ENCODE measurements around the gene RAB1B.
"Not testable (repeated sequence)": the region's sequence is repeated elsewhere in the genome, so short reads cannot be mapped to it uniquely, and the experiment has no call there.

RAB1B gene

GRCh38 chr11:66271816-66272215, 3.4 kb downstream of the RAB1B start:
- DNase-seq (ENCODE audit: low read depth in 2 of 2) = no peak
- H3K4me3 ChIP-seq (replicated peaks in 1 of 2; ENCODE audit: low read depth in 2 of 2, low read length in 2 of 2) = no peak overlapping the region

GRCh38 chr11:66272596-66272995, 4.2 kb downstream of the RAB1B start:
- no peak for DNase-seq (ENCODE audit: low read depth in 2 of 2)

More at GRCh38 chr11:66271816-66272215, 3.4 kb downstream of the RAB1B start:
- no peak for TF ChIP-seq CTCF (IDR thresholded peaks at IDR 0.05; ENCODE audit: low read depth, low read length)

GRCh38 chr11:66274219-66274618, 5.8 kb downstream of the RAB1B start:
- DNase-seq (ENCODE audit: low read depth in 2 of 2) = no peak
- no peak overlapping the region for H3K4me3 ChIP-seq (replicated peaks in 1 of 2; ENCODE audit: low read depth in 2 of 2, low read length in 2 of 2)
- no peak for TF ChIP-seq CTCF (IDR thresholded peaks at IDR 0.05; ENCODE audit: low read depth, low read length)

More at GRCh38 chr11:66272596-66272995, 4.2 kb downstream of the RAB1B start:
- no peak for TF ChIP-seq CTCF (IDR thresholded peaks at IDR 0.05; ENCODE audit: low read depth, low read length)
- no peak overlapping the region for H3K4me3 ChIP-seq (replicated peaks in 1 of 2; ENCODE audit: low read depth in 2 of 2, low read length in 2 of 2)

GRCh38 chr11:66275396-66275795, 7.0 kb downstream of the RAB1B start:
- no peak for DNase-seq (ENCODE audit: low read depth in 2 of 2)

GRCh38 chr11:66275984-66276612, 7.7 kb downstream of the RAB1B start:
- no peak overlapping the region for H3K4me3 ChIP-seq (replicated peaks in 1 of 2; ENCODE audit: low read depth in 2 of 2, low read length in 2 of 2)
- no peak for DNase-seq (ENCODE audit: low read depth in 2 of 2)
- no peak for TF ChIP-seq CTCF (IDR thresholded peaks at IDR 0.05; ENCODE audit: low read depth, low read length)

More at GRCh38 chr11:66275396-66275795, 7.0 kb downstream of the RAB1B start:
- TF ChIP-seq CTCF (IDR thresholded peaks at IDR 0.05; ENCODE audit: low read depth, low read length) = no peak
- no peak overlapping the region for H3K4me3 ChIP-seq (replicated peaks in 1 of 2; ENCODE audit: low read depth in 2 of 2, low read length in 2 of 2)

- not testable (repeated sequence) for H3K4me3 ChIP-seq (replicated peaks in 1 of 2; ENCODE audit: low read depth in 2 of 2, low read length in 2 of 2); DNase-seq (ENCODE audit: low read depth in 2 of 2)
Observed at GRCh38 chr11:66276619-66277018, 8.2 kb downstream of the RAB1B start.

- DNase-seq (ENCODE audit: low read depth in 2 of 2); H3K4me3 ChIP-seq (replicated peaks in 1 of 2; ENCODE audit: low read depth in 2 of 2, low read length in 2 of 2): not testable (repeated sequence)
Observed at GRCh38 chr11:66277064-66277463, 8.6 kb downstream of the RAB1B start.
